ENCODE data around the gene ZNF891. TPM values are rescaled to one million over a fixed set of nuclear protein-coding genes. Genes with fewer than 3 reads are reported as not detected.
A peak's percentile ranks its signal among the peaks of the same experiment; 100 is the strongest.

ZNF891 gene
- polyA plus RNA-seq, 2 of the 4 experiments (the other 2 are of a cell fraction), result 0.62 to 1.6 TPM

GRCh38 chr12:133061954-133062353 is 68.1 kb downstream of the ZNF891 start:
- no peak overlapping the region for H3K4me3 ChIP-seq
- no peak overlapping the region for H3K4me2 ChIP-seq
- H3K27ac ChIP-seq, result no peak overlapping the region
- FAIRE-seq, result no peak
- H3K9me3 ChIP-seq, result peaks cover 97% of the 10 kb centered on the region
- DNase-seq (ENCODE audit: low read depth in 1 of 2, low spot score in 1 of 2), result no peak
- no peaks in the 10 kb centered on the region for H3K4me1 ChIP-seq
- TF ChIP-seq FOSB (CRISPR knock-in tag; IDR thresholded peaks at IDR 0.05) (no peak), ZSCAN20 (CRISPR knock-in tag; IDR thresholded peaks at IDR 0.05) (no peak), SMC3 (IDR thresholded peaks at IDR 0.05) (no peak), MAFK (IDR thresholded peaks at IDR 0.05; ENCODE audit: partially characterized antibody) (no peak), TP53 (CRISPR knock-in tag; IDR thresholded peaks at IDR 0.05) (no peak), BHLHE40 (IDR thresholded peaks at IDR 0.05; ENCODE audit: low read depth, low read length) (no peak), SREBF2 (IDR thresholded peaks at IDR 0.05) (no peak), CHD2 (IDR thresholded peaks at IDR 0.05; ENCODE audit: low read length, partially characterized antibody) (no peak), KDM1A (IDR thresholded peaks at IDR 0.05; ENCODE audit: low read depth) (no peak), RCOR1 (IDR thresholded peaks at IDR 0.05; ENCODE audit: low read depth, low read length) (no peak), CBX8 (IDR thresholded peaks at IDR 0.05) (no peak), ATOH8 (CRISPR knock-in tag; IDR thresholded peaks at IDR 0.05; ENCODE audit: low read depth) (no peak), TFCP2L1 (CRISPR knock-in tag; IDR thresholded peaks at IDR 0.05) (no peak), HDAC2 (IDR thresholded peaks at IDR 0.05) (no peak), HOXB13 (CRISPR knock-in tag; IDR thresholded peaks at IDR 0.05; ENCODE audit: low read depth) (no peak), PHF8 (IDR thresholded peaks at IDR 0.05; ENCODE audit: borderline replicate concordance, low read depth) (no peak), JUN (IDR thresholded peaks at IDR 0.05) (no peak), RNF2 (IDR thresholded peaks at IDR 0.05; ENCODE audit: borderline replicate concordance, low read depth) (no peak)
- TF ChIP-seq, protein P1, sequence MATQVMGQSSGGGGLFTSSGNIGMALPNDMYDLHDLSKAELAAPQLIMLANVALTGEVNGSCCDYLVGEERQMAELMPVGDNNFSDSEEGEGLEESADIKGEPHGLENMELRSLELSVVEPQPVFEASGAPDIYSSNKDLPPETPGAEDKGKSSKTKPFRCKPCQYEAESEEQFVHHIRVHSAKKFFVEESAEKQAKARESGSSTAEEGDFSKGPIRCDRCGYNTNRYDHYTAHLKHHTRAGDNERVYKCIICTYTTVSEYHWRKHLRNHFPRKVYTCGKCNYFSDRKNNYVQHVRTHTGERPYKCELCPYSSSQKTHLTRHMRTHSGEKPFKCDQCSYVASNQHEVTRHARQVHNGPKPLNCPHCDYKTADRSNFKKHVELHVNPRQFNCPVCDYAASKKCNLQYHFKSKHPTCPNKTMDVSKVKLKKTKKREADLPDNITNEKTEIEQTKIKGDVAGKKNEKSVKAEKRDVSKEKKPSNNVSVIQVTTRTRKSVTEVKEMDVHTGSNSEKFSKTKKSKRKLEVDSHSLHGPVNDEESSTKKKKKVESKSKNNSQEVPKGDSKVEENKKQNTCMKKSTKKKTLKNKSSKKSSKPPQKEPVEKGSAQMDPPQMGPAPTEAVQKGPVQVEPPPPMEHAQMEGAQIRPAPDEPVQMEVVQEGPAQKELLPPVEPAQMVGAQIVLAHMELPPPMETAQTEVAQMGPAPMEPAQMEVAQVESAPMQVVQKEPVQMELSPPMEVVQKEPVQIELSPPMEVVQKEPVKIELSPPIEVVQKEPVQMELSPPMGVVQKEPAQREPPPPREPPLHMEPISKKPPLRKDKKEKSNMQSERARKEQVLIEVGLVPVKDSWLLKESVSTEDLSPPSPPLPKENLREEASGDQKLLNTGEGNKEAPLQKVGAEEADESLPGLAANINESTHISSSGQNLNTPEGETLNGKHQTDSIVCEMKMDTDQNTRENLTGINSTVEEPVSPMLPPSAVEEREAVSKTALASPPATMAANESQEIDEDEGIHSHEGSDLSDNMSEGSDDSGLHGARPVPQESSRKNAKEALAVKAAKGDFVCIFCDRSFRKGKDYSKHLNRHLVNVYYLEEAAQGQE (IDR thresholded peaks at IDR 0.05), result no peak
- ATAC-seq, result no peak
- WGBS (ENCODE audit: missing lambda C conversion rate), result 86% methylated on average over 1 of the region's 1 CpG
- ChIA-PET CTCF (no interaction called here), POLR2A (no interaction called here)

GRCh38 chr12:133058203-133059113 is 71.6 kb downstream of the ZNF891 start:
- ATAC-seq (no peak), FAIRE-seq (no peak), DNase-seq (ENCODE audit: low read depth in 1 of 2, low spot score in 1 of 2) (peak in 1 of 2 experiments; percentile 34)
- Histone ChIP-seq H3K4me2 (no peak overlapping the region), H3K4me1 (no peaks in the 10 kb centered on the region), H3K9me3 (peaks cover 100% of the 10 kb centered on the region), H3K27ac (no peak overlapping the region), H3K4me3 (no peak overlapping the region)
- WGBS (ENCODE audit: missing lambda C conversion rate), result 56% methylated on average over 8 of the region's 8 CpGs
- ChIA-PET POLR2A (no interaction called here), CTCF (interaction anchor here (1.2 to 2.0 kb wide), 2 partner anchors 11 to 14 kb away, joined by 5 to 7 read pairs; no protein-coding TSS in a partner anchor)
- no peak for TF ChIP-seq RAD21 (conservative IDR thresholded peaks at IDR 0.05 in 1 of 2, IDR thresholded peaks at IDR 0.05 in 1 of 2)
- no peak for TF ChIP-seq ZC3H11A (IDR thresholded peaks at IDR 0.05)
- 0 out of 2 replicates have a peak, but pooled peaks have one; percentile 63 for TF ChIP-seq HDAC2 (IDR thresholded peaks at IDR 0.05)
- TF ChIP-seq JUN (IDR thresholded peaks at IDR 0.05), result no peak
- no peak for TF ChIP-seq BHLHE40 (IDR thresholded peaks at IDR 0.05; ENCODE audit: low read depth, low read length)
- no peak for TF ChIP-seq ATOH8 (CRISPR knock-in tag; IDR thresholded peaks at IDR 0.05; ENCODE audit: low read depth)
- no peak for TF ChIP-seq HOXA7 (CRISPR knock-in tag; IDR thresholded peaks at IDR 0.05)
- TF ChIP-seq MAX (IDR thresholded peaks at IDR 0.05), result no peak
- no peak for TF ChIP-seq ELK1 (IDR thresholded peaks at IDR 0.05; ENCODE audit: low read depth, low read length)
- TF ChIP-seq, protein P2, sequence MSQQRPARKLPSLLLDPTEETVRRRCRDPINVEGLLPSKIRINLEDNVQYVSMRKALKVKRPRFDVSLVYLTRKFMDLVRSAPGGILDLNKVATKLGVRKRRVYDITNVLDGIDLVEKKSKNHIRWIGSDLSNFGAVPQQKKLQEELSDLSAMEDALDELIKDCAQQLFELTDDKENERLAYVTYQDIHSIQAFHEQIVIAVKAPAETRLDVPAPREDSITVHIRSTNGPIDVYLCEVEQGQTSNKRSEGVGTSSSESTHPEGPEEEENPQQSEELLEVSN (IDR thresholded peaks at IDR 0.05; ENCODE audit: borderline replicate concordance, low read depth), result no peak
- TF ChIP-seq SMC3 (IDR thresholded peaks at IDR 0.05), result no peak
- no peak for TF ChIP-seq EHMT2 (IDR thresholded peaks at IDR 0.05; ENCODE audit: low read depth)
- TF ChIP-seq MAZ (IDR thresholded peaks at IDR 0.05; ENCODE audit: borderline replicate concordance, low read depth, low read length), result no peak
- peak; percentile 74 for TF ChIP-seq GATA3 (IDR thresholded peaks at IDR 0.05; ENCODE audit: borderline replicate concordance)
- 0 out of 2 replicates have a peak, but pooled peaks have one; percentile 54 for TF ChIP-seq KDM1A (IDR thresholded peaks at IDR 0.05; ENCODE audit: low read depth)

Measured in A549 (cell line).